Testis (tissue), 3 donors: Measurements from ENCODE around the gene PRRC2A. TPM values are rescaled to one million over a fixed set of nuclear protein-coding genes. Genes with fewer than 3 reads are reported as not detected.

ENCODE experiments used
- DNase-seq: peaks from one replicate; pipeline ENCODE4 v3.0.0-alpha.2; 2019
- H3K27ac ChIP-seq, 2 donors: fragments of 200-600 bp; sonication (generic); one replicate each; pipeline ENCODE4 v1.5.1; 2019
- H3K27me3 ChIP-seq: fragments of 200-600 bp; sonication (generic); one replicate; pipeline ENCODE4 v1.5.1; 2019
- H3K36me3 ChIP-seq: fragments of 200-600 bp; sonication (generic); one replicate; pipeline ENCODE4 v1.5.1; 2017; ENCODE audit warnings: low read depth; ENCODE audit errors: missing control alignments
- H3K4me1 ChIP-seq: fragments of 200-600 bp; sonication (generic); one replicate; pipeline ENCODE4 v1.5.1; 2019
- H3K4me3 ChIP-seq, 2 donors: fragments of 200-600 bp; sonication (generic); one replicate each; pipeline ENCODE4 v1.5.1; 2017 to 2019
- H3K9me3 ChIP-seq: fragments of 200-600 bp; sonication (generic); one replicate; pipeline ENCODE4 v1.5.1; 2017
- CTCF ChIP-seq, 3 experiments: fragments of 450-650 bp in 2 of 3; fragments of 200-600 bp in 1 of 3; sonication (generic) in 1 of 3; IDR thresholded peaks; one replicate each; pipeline ENCODE4 v1.5.1; 2016 to 2019; ENCODE audit warnings: antibody characterized with exemption in 3 of 3, mild to moderate bottlenecking in 2 of 3, moderate library complexity in 1 of 3
- POLR2A ChIP-seq: fragments of 450-650 bp; IDR thresholded peaks from one replicate; pipeline ENCODE4 v1.6.1; 2017; ENCODE audit warnings: antibody characterized with exemption, mild to moderate bottlenecking, moderate library complexity
- WGBS, 2 donors: methylation state at CpG; one replicate each; pipeline ENCODE4 v1.1.5; 2018; 5-methylcytosine and 5-hydroxymethylcytosine counted together
- intact Hi-C: fragments of 100-400 bp; cut with DNase I; formaldehyde crosslinking; loops from one replicate; pipeline ENCODE4 v1.15.1; 2023; ENCODE audit warnings: low total_unique reads
- polyA plus RNA-seq: library from polyadenylated mRNA; stranded (reverse); fragments of 350-450 nt; fragmentation: Illumina TruSeq; extraction: RNeasy Lipid Tissue Mini Kit (QIAGEN cat#74804); gene quantifications from one replicate; pipeline ENCODE4 v1.2.3, GENCODE V29; 2014; ENCODE audit warnings: low read depth, low replicate concordance; ENCODE audit not compliant: insufficient read depth
- total RNA-seq, 2 donors: library from RNA; depleted of rRNA; stranded (reverse); fragments of >200 nt; gene quantifications; one replicate each; pipeline ENCODE4 v1.2.3, GENCODE V29; 2016

The PRRC2A gene
- total and polyA plus RNA-seq, 3 donors from 2014 or later: 288 to 473 (median 301) TPM

GRCh38 chr6:31624070-31624469, 3.6 kb downstream of the PRRC2A start:
- intact Hi-C loops: no loop called here
- DNase-seq: no peak
- Histone ChIP-seq H3K4me3 (no peak overlapping the region), H3K27ac (no peak overlapping the region), H3K9me3 (no peaks in the 10 kb centered on the region), H3K36me3 (no peaks in the 10 kb centered on the region), H3K27me3 (no peaks in the 10 kb centered on the region), H3K4me1 (peaks cover 15% of the 10 kb centered on the region)
- TF ChIP-seq CTCF (IDR thresholded peaks at IDR 0.05): no peak
- no peak for TF ChIP-seq POLR2A
- WGBS, 2 donors: 87 to 88% methylated on average over 10 of the region's 10 CpGs

- no peaks in the 10 kb centered on the region for H3K9me3 ChIP-seq
- peaks cover 3% of the 10 kb centered on the region for H3K36me3 ChIP-seq
- no peak overlapping the region for H3K27ac ChIP-seq
- H3K4me3 ChIP-seq: no peak overlapping the region
- intact Hi-C loops: no loop called here
- H3K4me1 ChIP-seq: peaks cover 9% of the 10 kb centered on the region
- TF ChIP-seq CTCF (IDR thresholded peaks at IDR 0.05) (no peak), POLR2A (no peak)
- DNase-seq: no peak
- 86 to 94% methylated on average over 9 to 10 of the region's 10 CpGs for WGBS, 2 donors
- H3K27me3 ChIP-seq: no peaks in the 10 kb centered on the region
Observed at GRCh38 chr6:31626952-31627351, 6.4 kb downstream of the PRRC2A start.

GRCh38 chr6:31627690-31628287, 7.3 kb downstream of the PRRC2A start:
- H3K9me3 ChIP-seq: no peaks in the 10 kb centered on the region
- H3K4me1 ChIP-seq: peaks cover 3% of the 10 kb centered on the region
- intact Hi-C loops: no loop called here
- no peaks in the 10 kb centered on the region for H3K27me3 ChIP-seq
- 94 to 100% methylated on average over 3 to 19 of the region's 19 CpGs for WGBS, 2 donors
- peaks cover 3% of the 10 kb centered on the region for H3K36me3 ChIP-seq
- no peak overlapping the region for H3K4me3 ChIP-seq
- TF ChIP-seq POLR2A: no peak
- TF ChIP-seq CTCF (IDR thresholded peaks at IDR 0.05): no peak
- no peak overlapping the region for H3K27ac ChIP-seq
- no peak for DNase-seq

- WGBS, 2 donors: 85 to 86% methylated on average over 7 of the region's 7 CpGs
- TF ChIP-seq POLR2A (no peak), CTCF (IDR thresholded peaks at IDR 0.05) (no peak)
Observed at GRCh38 chr6:31629014-31629413, 8.5 kb downstream of the PRRC2A start.

More at GRCh38 chr6:31629014-31629413, 8.5 kb downstream of the PRRC2A start:
- no peak overlapping the region for H3K27ac ChIP-seq
- no peak overlapping the region for H3K4me3 ChIP-seq
- H3K4me1 ChIP-seq: peaks cover 4% of the 10 kb centered on the region
- intact Hi-C loops: no loop called here
- H3K27me3 ChIP-seq: no peaks in the 10 kb centered on the region
- no peaks in the 10 kb centered on the region for H3K9me3 ChIP-seq
- no peak for DNase-seq
- H3K36me3 ChIP-seq: peaks cover 3% of the 10 kb centered on the region
